ENCODE data around the gene SLA2. TPM values are rescaled to one million over a fixed set of nuclear protein-coding genes. Genes with fewer than 3 reads are reported as not detected.

SLA2 gene
- polyA plus RNA-seq, 1 of the 3 experiments (the other 2 are of a cell fraction), result not detected

DNA sequence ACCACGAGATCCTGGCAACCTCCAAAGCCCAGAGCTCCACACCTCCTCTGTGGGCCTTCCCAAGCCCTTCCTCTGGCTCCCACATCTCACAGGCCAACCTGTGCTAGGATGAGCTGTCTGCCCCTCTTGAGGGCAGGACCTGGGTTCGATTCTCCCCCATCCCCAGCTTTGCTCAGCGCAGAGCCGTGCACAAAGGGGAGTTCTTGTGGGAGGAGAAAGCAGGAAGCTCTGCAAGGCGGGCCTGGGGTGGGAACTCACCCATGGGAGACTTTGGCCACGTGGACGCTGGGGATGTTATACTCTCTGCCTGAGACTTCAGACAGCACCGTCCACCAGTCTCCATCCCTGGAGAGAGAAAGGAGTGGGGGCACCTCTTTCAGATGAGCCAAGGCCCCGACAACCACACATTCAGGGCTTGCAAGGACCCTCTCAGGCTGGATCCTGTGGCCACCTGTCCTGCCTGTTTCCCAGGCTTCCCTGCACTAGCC is 12.7 kb downstream of the SLA2 start:
- Histone ChIP-seq H3K4me1 (ENCODE audit: control insufficient read depth in 1 of 2, insufficient read depth in 2 of 2, low read depth in 1 of 2, low read length in 1 of 2) (no peaks in the 10 kb centered on the region), H2AFZ (ENCODE audit: low read depth) (no peak overlapping the region), H3F3A (replicated peaks; ENCODE audit: insufficient read depth) (no peaks in the 10 kb centered on the region), H4K20me1 (ENCODE audit: insufficient read depth) (no peaks in the 10 kb centered on the region), H3K36me3 (replicated peaks in 1 of 2; ENCODE audit: control insufficient read depth in 1 of 2, insufficient read depth in 2 of 2, low read length in 1 of 2) (no peaks in the 10 kb centered on the region), H3K27me3 (ENCODE audit: insufficient read depth) (no peaks in the 10 kb centered on the region), H3K9ac (no peak overlapping the region), H3K9me2 (no peaks in the 10 kb centered on the region), H3K4me2 (no peak overlapping the region), H3K4me3 (ENCODE audit: low read depth in 2 of 2, low read length in 1 of 2) (no peak overlapping the region), H3K79me2 (ENCODE audit: insufficient read depth) (no peaks in the 10 kb centered on the region), H3K27ac (ENCODE audit: low read depth in 2 of 2, low read length in 1 of 2) (no peak overlapping the region), H3K9me3 (no peaks in the 10 kb centered on the region)
- WGBS (ENCODE audit: low lambda C conversion rate), result 51% methylated on average over 7 of the region's 9 CpGs
- DNase-seq, result no peak
- ChIA-PET CTCF (no interaction called here), POLR2A (no interaction called here)
- TF ChIP-seq ELF1 (IDR thresholded peaks at IDR 0.05), result no peak
- TF ChIP-seq, protein P1, sequence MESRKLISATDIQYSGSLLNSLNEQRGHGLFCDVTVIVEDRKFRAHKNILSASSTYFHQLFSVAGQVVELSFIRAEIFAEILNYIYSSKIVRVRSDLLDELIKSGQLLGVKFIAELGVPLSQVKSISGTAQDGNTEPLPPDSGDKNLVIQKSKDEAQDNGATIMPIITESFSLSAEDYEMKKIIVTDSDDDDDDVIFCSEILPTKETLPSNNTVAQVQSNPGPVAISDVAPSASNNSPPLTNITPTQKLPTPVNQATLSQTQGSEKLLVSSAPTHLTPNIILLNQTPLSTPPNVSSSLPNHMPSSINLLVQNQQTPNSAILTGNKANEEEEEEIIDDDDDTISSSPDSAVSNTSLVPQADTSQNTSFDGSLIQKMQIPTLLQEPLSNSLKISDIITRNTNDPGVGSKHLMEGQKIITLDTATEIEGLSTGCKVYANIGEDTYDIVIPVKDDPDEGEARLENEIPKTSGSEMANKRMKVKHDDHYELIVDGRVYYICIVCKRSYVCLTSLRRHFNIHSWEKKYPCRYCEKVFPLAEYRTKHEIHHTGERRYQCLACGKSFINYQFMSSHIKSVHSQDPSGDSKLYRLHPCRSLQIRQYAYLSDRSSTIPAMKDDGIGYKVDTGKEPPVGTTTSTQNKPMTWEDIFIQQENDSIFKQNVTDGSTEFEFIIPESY (IDR thresholded peaks at IDR 0.05; ENCODE audit: borderline replicate concordance, low read depth), result no peak
- TF ChIP-seq EZH2phosphoT487 (IDR thresholded peaks at IDR 0.05; ENCODE audit: borderline replicate concordance, low read depth), result no peak
- TF ChIP-seq JUND (IDR thresholded peaks at IDR 0.05), result no peak

DNA sequence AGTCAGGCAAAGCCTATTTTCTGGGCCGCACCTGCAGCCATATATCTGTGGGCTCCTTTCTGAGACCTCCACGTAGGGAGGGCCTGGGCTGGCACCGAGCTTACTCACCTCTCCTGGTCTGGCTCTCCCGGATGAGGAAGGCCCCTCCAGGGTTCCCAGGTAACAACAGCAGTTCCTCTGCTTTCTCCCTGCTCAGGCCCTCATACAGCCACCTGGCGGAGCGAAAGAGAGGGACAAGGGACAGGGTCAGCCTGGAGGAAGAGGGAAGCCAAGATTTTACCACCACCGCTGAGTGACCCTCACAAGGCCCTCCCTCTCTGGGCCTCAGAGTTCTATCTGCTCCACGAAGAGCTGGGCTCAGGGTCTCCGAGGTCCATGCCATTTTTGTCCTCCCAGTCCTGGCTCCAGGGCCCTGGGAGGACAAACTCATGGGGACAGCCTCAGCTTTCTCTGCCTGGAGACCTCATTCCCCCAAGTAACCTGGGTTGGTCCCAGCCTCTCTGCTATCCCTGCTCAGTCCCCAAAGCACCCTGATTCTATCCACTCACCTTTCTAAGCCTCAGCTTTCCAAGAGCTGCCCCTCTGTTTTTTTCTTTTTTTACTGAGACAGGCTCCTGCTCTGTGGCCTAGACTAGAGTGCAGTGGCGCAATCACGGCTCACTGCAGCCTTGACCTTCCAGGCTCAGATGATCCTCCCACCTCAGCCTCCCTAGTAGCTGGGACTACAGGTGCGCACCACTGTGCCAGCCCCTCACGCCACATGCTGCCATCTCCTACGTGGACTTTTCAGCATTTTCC is 13.3 kb downstream of the SLA2 start:
- H3K9me2 ChIP-seq, result no peaks in the 10 kb centered on the region
- ChIA-PET CTCF (no interaction called here), POLR2A (no interaction called here)
- no peaks in the 10 kb centered on the region for H3K36me3 ChIP-seq (replicated peaks in 1 of 2; ENCODE audit: control insufficient read depth in 1 of 2, insufficient read depth in 2 of 2, low read length in 1 of 2)
- H3K4me3 ChIP-seq (ENCODE audit: low read depth in 2 of 2, low read length in 1 of 2), result no peak overlapping the region
- H3K27ac ChIP-seq (ENCODE audit: low read depth in 2 of 2, low read length in 1 of 2), result no peak overlapping the region
- no peaks in the 10 kb centered on the region for H3K9me3 ChIP-seq
- no peaks in the 10 kb centered on the region for H3K79me2 ChIP-seq (ENCODE audit: insufficient read depth)
- no peaks in the 10 kb centered on the region for H4K20me1 ChIP-seq (ENCODE audit: insufficient read depth)
- no peak overlapping the region for H3K4me2 ChIP-seq
- no peaks in the 10 kb centered on the region for H3K27me3 ChIP-seq (ENCODE audit: insufficient read depth)
- WGBS (ENCODE audit: low lambda C conversion rate), result 82% methylated on average over 8 of the region's 14 CpGs
- no peaks in the 10 kb centered on the region for H3K4me1 ChIP-seq (ENCODE audit: control insufficient read depth in 1 of 2, insufficient read depth in 2 of 2, low read depth in 1 of 2, low read length in 1 of 2)
- DNase-seq, result no peak
- no peak overlapping the region for H2AFZ ChIP-seq (ENCODE audit: low read depth)
- H3K9ac ChIP-seq, result no peak overlapping the region
- TF ChIP-seq, protein P2, sequence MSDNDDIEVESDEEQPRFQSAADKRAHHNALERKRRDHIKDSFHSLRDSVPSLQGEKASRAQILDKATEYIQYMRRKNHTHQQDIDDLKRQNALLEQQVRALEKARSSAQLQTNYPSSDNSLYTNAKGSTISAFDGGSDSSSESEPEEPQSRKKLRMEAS (IDR thresholded peaks at IDR 0.05; ENCODE audit: low read depth), result no peak
- TF ChIP-seq, protein P3, sequence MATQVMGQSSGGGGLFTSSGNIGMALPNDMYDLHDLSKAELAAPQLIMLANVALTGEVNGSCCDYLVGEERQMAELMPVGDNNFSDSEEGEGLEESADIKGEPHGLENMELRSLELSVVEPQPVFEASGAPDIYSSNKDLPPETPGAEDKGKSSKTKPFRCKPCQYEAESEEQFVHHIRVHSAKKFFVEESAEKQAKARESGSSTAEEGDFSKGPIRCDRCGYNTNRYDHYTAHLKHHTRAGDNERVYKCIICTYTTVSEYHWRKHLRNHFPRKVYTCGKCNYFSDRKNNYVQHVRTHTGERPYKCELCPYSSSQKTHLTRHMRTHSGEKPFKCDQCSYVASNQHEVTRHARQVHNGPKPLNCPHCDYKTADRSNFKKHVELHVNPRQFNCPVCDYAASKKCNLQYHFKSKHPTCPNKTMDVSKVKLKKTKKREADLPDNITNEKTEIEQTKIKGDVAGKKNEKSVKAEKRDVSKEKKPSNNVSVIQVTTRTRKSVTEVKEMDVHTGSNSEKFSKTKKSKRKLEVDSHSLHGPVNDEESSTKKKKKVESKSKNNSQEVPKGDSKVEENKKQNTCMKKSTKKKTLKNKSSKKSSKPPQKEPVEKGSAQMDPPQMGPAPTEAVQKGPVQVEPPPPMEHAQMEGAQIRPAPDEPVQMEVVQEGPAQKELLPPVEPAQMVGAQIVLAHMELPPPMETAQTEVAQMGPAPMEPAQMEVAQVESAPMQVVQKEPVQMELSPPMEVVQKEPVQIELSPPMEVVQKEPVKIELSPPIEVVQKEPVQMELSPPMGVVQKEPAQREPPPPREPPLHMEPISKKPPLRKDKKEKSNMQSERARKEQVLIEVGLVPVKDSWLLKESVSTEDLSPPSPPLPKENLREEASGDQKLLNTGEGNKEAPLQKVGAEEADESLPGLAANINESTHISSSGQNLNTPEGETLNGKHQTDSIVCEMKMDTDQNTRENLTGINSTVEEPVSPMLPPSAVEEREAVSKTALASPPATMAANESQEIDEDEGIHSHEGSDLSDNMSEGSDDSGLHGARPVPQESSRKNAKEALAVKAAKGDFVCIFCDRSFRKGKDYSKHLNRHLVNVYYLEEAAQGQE (IDR thresholded peaks at IDR 0.05; ENCODE audit: low read depth, low read length), result no peak
- TF ChIP-seq TCF12 (IDR thresholded peaks at IDR 0.05), result no peak
- no peak for TF ChIP-seq YY1 (IDR thresholded peaks at IDR 0.05; ENCODE audit: low read depth)
- TF ChIP-seq SIN3A (IDR thresholded peaks at IDR 0.05; ENCODE audit: borderline replicate concordance, low read depth, low read length), result no peak
- TF ChIP-seq MEF2A (IDR thresholded peaks at IDR 0.05; ENCODE audit: borderline replicate concordance, low read depth), result no peak
- TF ChIP-seq, protein P4, sequence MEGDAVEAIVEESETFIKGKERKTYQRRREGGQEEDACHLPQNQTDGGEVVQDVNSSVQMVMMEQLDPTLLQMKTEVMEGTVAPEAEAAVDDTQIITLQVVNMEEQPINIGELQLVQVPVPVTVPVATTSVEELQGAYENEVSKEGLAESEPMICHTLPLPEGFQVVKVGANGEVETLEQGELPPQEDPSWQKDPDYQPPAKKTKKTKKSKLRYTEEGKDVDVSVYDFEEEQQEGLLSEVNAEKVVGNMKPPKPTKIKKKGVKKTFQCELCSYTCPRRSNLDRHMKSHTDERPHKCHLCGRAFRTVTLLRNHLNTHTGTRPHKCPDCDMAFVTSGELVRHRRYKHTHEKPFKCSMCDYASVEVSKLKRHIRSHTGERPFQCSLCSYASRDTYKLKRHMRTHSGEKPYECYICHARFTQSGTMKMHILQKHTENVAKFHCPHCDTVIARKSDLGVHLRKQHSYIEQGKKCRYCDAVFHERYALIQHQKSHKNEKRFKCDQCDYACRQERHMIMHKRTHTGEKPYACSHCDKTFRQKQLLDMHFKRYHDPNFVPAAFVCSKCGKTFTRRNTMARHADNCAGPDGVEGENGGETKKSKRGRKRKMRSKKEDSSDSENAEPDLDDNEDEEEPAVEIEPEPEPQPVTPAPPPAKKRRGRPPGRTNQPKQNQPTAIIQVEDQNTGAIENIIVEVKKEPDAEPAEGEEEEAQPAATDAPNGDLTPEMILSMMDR (IDR thresholded peaks at IDR 0.05), result no peak
- TF ChIP-seq RXRA (IDR thresholded peaks at IDR 0.05; ENCODE audit: borderline replicate concordance, low read depth), result no peak
- no peak for TF ChIP-seq NRF1 (IDR thresholded peaks at IDR 0.05; ENCODE audit: low read depth, low read length)
- no peak for TF ChIP-seq MXI1 (IDR thresholded peaks at IDR 0.05; ENCODE audit: low read depth, low read length)
- TF ChIP-seq, protein P5, sequence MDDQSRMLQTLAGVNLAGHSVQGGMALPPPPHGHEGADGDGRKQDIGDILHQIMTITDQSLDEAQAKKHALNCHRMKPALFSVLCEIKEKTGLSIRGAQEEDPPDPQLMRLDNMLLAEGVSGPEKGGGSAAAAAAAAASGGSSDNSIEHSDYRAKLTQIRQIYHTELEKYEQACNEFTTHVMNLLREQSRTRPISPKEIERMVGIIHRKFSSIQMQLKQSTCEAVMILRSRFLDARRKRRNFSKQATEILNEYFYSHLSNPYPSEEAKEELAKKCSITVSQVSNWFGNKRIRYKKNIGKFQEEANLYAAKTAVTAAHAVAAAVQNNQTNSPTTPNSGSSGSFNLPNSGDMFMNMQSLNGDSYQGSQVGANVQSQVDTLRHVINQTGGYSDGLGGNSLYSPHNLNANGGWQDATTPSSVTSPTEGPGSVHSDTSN (IDR thresholded peaks at IDR 0.05), result no peak
- TF ChIP-seq RAD21 (IDR thresholded peaks at IDR 0.05; ENCODE audit: low read length), result no peak
- TF ChIP-seq JUND (IDR thresholded peaks at IDR 0.05), result no peak
- no peak for TF ChIP-seq ELF1 (IDR thresholded peaks at IDR 0.05)
- TF ChIP-seq CHD2 (IDR thresholded peaks at IDR 0.05; ENCODE audit: low read length, partially characterized antibody), result no peak
- H3F3A ChIP-seq (replicated peaks; ENCODE audit: insufficient read depth), result no peaks in the 10 kb centered on the region
